ENCODE results near the gene H6PD. TPM values are rescaled to one million over a fixed set of nuclear protein-coding genes. Genes with fewer than 3 reads are reported as not detected.

H6PD gene
- total and polyA plus RNA-seq, 9 of the 15 experiments (the other 6 are each of a cell fraction or from before 2014, with no cell fraction given) = 0.04 to 2.5 (median 0.95) TPM

GRCh38 chr1:9249534-9250410 is 15.2 kb downstream of the H6PD start (continued):
- TF ChIP-seq CUX1 (CRISPR knock-in tag; IDR thresholded peaks at IDR 0.05) = no peak
- peak; percentile 52 for TF ChIP-seq RB1 (IDR thresholded peaks at IDR 0.05; ENCODE audit: low read depth)
- TF ChIP-seq CSDE1 (IDR thresholded peaks at IDR 0.05) = no peak
- no peak for TF ChIP-seq ID3 (CRISPR knock-in tag; IDR thresholded peaks at IDR 0.05)
- 0 out of 2 replicates have a peak, but pooled peaks have one; percentile 37 for TF ChIP-seq ID3 (tag; IDR thresholded peaks at IDR 0.05)
- TF ChIP-seq XRCC5 (IDR thresholded peaks at IDR 0.05; ENCODE audit: low read depth, low read length) = no peak
- TF ChIP-seq IRF1 (CRISPR knock-in tag; IDR thresholded peaks at IDR 0.05; ENCODE audit: borderline replicate concordance) = no peak
- TF ChIP-seq SOX6 (IDR thresholded peaks at IDR 0.05) = no peak
- 0 out of 2 replicates have a peak, but pooled peaks have one; percentile 9 for TF ChIP-seq BHLHE40 (IDR thresholded peaks at IDR 0.05; ENCODE audit: low read length)
- TF ChIP-seq MLX (CRISPR knock-in tag; conservative IDR thresholded peaks at IDR 0.05) = no peak
- no peak for TF ChIP-seq IFI16 (CRISPR knock-in tag; IDR thresholded peaks at IDR 0.05)
- no peak for TF ChIP-seq DDX20 (tag; IDR thresholded peaks at IDR 0.05; ENCODE audit: low read depth)
- no peak for TF ChIP-seq MCM5 (IDR thresholded peaks at IDR 0.05; ENCODE audit: low read depth)
- TF ChIP-seq ILF3 (IDR thresholded peaks at IDR 0.05; ENCODE audit: borderline replicate concordance) = no peak
- TF ChIP-seq ZNF133 (CRISPR knock-in tag; IDR thresholded peaks at IDR 0.05) = no peak
